GM12873 (cell line): ENCODE data around the gene MPZL1.

Experiments
- TF ChIP-seq, protein P1 (sequence below): IDR thresholded peaks from 2 replicates; pipeline ENCODE4 v1.5.1; 2012; ENCODE audit warnings: low read depth, mild to moderate bottlenecking, moderate library complexity, low read length, control low read depth; ENCODE audit not compliant: insufficient read depth; ENCODE audit errors: missing control alignments

Gene MPZL1

DNA sequence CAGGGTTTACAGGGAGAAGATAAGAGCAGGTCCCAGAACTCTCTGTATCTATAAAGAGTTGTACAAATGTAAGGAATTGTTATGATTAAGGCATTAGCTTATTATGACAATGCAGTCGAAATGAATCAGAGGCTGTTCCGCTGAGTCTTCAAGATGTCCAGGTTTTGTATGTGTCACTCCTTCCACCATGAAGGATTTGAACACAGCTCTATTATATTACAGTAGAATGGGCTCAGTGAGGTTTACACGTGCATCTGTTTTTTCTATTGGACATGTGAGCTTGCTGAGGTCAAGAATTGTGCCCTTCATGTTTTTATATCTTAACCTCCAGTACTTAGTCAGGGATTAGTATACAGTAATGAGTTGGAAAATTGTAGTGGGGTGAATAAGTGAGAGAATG lies 86.3 kb downstream of the MPZL1 start:
- TF ChIP-seq, protein P1, sequence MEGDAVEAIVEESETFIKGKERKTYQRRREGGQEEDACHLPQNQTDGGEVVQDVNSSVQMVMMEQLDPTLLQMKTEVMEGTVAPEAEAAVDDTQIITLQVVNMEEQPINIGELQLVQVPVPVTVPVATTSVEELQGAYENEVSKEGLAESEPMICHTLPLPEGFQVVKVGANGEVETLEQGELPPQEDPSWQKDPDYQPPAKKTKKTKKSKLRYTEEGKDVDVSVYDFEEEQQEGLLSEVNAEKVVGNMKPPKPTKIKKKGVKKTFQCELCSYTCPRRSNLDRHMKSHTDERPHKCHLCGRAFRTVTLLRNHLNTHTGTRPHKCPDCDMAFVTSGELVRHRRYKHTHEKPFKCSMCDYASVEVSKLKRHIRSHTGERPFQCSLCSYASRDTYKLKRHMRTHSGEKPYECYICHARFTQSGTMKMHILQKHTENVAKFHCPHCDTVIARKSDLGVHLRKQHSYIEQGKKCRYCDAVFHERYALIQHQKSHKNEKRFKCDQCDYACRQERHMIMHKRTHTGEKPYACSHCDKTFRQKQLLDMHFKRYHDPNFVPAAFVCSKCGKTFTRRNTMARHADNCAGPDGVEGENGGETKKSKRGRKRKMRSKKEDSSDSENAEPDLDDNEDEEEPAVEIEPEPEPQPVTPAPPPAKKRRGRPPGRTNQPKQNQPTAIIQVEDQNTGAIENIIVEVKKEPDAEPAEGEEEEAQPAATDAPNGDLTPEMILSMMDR, result no peak

DNA sequence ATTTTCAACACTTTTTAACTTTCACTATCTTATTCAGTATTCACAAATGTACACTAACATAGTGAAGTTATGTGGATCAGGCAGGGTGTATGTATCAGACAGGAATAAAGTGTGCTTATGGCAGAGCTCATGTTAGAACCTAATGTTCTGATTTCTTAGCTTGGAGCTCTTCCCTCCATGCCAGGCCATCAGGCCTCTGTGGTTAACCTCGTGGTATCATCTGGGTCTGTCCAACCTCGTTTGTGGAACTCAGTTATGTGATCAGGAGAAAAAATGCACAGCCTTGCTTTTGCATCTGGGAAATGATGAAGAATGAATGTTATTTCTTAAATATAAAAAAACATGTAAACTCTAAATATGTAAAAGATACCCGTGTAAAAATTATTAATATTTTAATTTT lies 86.9 kb downstream of the MPZL1 start:
- TF ChIP-seq, protein P1, result no peak

DNA sequence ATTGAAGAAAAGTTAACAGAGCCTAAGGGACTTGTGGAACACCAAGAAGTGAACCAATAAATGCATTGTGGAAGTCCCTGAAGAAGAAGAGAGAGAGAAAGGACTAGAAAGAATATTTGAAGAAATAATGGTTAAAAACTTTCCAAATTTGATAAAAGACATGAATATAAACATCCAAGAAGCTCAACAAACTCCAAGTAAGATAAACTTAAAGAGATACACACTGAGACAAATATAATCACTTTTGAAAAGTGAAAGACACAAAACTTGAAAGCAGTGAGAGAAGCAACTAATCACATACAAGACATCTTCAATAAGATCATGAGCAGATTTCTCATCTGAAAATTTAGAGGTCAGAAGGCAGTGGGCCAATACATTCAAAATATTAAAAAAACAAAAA lies 91.2 kb downstream of the MPZL1 start:
- TF ChIP-seq, protein P1, result no peak

DNA sequence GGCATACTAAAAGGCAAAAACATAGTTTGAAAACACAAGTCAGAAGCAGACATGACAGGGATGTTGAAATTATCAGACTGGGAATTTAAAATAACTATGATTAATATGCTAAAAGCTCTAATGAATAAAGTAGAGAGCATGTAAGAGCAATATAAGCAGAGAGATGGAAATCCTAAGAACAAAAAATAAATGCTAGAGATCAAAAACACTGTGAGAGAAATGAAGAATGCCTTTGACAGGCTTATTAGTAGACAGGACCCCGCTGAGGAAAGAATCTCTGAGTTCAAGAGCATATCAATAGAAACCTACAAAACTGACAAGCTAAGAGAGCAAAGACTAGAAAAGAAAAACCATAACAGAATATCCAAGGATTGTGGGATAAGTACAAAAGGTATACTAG lies 93.9 kb downstream of the MPZL1 start:
- TF ChIP-seq, protein P1, result no peak

DNA sequence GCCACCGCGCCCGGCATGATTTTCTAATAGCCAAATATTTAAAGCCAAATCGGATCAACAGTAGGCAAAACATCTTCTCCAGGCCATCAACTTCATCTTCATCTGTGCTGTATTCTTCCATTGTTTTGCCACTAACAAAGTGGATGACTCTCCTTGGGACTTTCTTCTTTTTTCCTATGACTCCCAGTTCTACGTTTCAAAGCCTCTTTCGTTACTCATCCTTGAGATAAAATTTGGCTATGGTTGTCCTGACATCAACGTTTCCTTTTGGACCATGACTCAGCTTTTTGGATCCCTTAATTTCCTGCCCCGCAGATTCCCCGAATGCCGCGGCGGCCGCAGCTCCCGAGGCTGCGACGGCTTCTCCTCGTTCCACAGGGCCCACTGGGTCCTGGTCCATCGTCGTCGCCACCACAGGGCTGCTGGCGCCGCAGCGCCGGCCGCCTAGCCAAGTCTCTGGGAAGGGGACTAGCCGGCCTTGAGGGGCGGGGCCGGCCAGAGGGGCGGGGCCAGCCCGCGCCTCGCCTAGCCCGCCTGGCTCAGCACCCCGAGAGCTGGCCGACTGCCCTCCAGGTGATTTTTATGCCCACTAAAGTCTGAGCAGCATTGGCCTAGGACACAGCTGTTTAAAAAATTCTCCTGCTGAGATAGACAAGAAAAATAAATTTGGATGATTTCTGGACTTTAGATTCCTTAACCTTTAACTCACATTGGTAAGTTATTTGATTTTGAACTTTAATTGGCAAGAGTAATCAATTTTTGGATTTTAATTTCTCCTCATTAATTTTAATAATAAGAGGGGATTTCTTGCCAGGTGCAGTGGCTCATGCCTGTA lies 98.3 kb downstream of the MPZL1 start:
- TF ChIP-seq, protein P1, result no peak

DNA sequence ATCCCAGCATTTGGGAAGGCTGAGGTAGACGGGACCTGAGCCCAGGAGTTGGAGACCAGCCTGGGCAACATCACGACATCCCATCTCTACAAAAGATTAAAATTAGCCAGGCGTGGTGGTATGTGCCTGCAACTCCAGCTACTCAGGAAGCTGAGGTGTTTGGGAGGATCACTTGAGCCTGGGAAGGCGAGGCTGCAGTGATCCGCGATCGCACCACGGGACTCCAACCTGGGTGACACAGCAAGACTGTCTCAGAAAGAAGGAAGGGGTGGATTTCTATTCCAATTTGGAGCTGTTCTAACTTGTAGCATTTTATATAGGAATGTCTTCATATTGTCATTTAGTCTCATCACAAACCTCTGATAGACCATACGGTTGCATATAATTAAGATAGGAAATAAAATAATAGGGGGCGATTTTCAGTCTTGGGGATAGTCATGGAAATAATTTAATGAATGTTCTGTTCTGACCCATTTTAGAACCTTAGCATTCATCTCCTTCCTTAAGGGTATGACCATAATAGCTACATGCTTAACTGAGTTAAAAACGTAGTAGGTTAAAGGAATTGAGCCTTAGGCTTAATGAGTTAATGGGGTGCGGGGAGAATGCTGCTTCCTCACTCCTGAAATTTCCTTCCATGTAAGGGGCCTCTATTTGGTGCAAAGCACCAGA lies 99.0 kb downstream of the MPZL1 start:
- TF ChIP-seq, protein P1, result no peak

DNA sequence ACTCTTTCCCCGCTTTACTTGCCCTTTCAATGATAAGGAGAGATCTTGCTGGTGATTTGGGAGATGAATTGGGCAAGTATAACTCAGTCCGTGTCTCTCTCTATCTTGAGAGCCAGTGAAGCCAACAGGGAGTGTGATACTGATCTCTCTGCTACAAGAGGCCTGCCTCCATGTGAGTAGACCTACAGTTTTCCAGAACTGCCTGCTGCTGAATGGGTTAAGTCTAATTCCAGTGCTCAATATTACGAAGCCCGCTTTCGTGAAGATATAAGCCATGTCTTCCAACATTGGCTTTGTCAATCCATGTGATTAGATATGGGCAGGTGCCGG lies 99.5 kb downstream of the MPZL1 start:
- TF ChIP-seq, protein P1, result no peak
